HCT116 (cell line): Measurements from ENCODE around the gene COPA. TPM values are rescaled to one million over a fixed set of nuclear protein-coding genes. Genes with fewer than 3 reads are reported as not detected.

Experiments
- ATAC-seq: fragments of 200-7000 bp; cut with Tn5 transposase; 2 replicates; pipeline ENCODE4 v1.9.1; 2020; ENCODE audit warnings: mild to moderate bottlenecking, moderate library complexity
- BruUV-seq: library from RNA; stranded (reverse); fragments of 400-500 nt; replicated peaks from 2 replicates; lab custom pipeline; 2021; lab: Mats Ljungman, UMichigan
- CTCF ChIA-PET: fragments of 300-600 bp; sonication (Branson Sonifier 250); formaldehyde crosslinking; loops from one replicate; lab custom pipeline; 2021; ENCODE audit warnings: antibody characterized with exemption; lab: Charles Lee
- POLR2A ChIA-PET: fragments of 300-600, 350-600 bp; sonication (Branson Sonifier 250); formaldehyde crosslinking; loops from one replicate; lab custom pipeline; 2021; ENCODE audit warnings: antibody characterized with exemption; lab: Charles Lee
- RAD21 ChIA-PET, 2 experiments: fragments of 300-600 bp; sonication (Branson Sonifier 250); formaldehyde crosslinking; loops; one replicate each; lab custom pipeline; 2023; ENCODE audit warnings: low total read pairs in 2 of 2; ENCODE audit not compliant: uncharacterized antibody in 2 of 2, unreplicated experiment in 2 of 2, low non-redundant PET in 1 of 2; lab: Charles Lee
- DNase-seq: peaks from one replicate; pipeline ENCODE4 v3.0.0-alpha.2; 2010; ENCODE audit warnings: low read depth, low spot score
- H2AFZ ChIP-seq: fragments of 200-600 bp; shearing (Covaris generic), sonication (generic); 2 replicates; pipeline ENCODE4 v1.6.1; 2017; ENCODE audit warnings: low read depth, mixed run types, mixed read lengths, antibody characterized with exemption, low read length; ENCODE audit not compliant: poor library complexity, severe bottlenecking
- H3K27ac ChIP-seq: 2 replicates; pipeline ENCODE4 v1.5.1; 2012; ENCODE audit warnings: low read depth, low read length
- H3K27me3 ChIP-seq: fragments of 200-600 bp; sonication (generic); 2 replicates; pipeline ENCODE4 v1.6.1; 2016; ENCODE audit warnings: mixed run types, low read length, mixed read lengths; ENCODE audit not compliant: insufficient read depth
- H3K36me3 ChIP-seq, 2 experiments: fragments of 200-500 bp in 1 of 2; fragments of 200-600 bp in 1 of 2; sonication (Bioruptor generic) in 1 of 2; sonication (generic) in 1 of 2; 2 replicates each; pipeline versions ENCODE4 v1.5.1 to v1.6.1; 2014 to 2016; ENCODE audit warnings: low read length in 2 of 2, inconsistent platforms in 1 of 2, mixed read lengths in 1 of 2, mixed run types in 1 of 2; ENCODE audit not compliant: insufficient read depth in 2 of 2, control insufficient read depth in 1 of 2
- H3K4me1 ChIP-seq, 2 experiments: fragments of 200-600 bp in 1 of 2; sonication (generic) in 1 of 2; 2 replicates each; pipeline versions ENCODE4 v1.5.1 to v1.6.1; 2012 to 2017; ENCODE audit warnings: low read length in 2 of 2, inconsistent platforms in 1 of 2, mild to moderate bottlenecking in 1 of 2, mixed read lengths in 1 of 2, mixed run types in 1 of 2, moderate library complexity in 1 of 2; ENCODE audit not compliant: insufficient read depth in 2 of 2, control insufficient read depth in 1 of 2
- H3K4me2 ChIP-seq: fragments of 200-600 bp; sonication (generic); 2 replicates; pipeline ENCODE4 v1.6.1; 2017; ENCODE audit warnings: mixed run types, low read length, mixed read lengths
- H3K4me3 ChIP-seq, 2 experiments: fragments of 200-600 bp in 1 of 2; sonication (generic) in 1 of 2; replicated peaks in 1 of 2; 2 replicates each; pipeline ENCODE4 v1.5.1; 2011 to 2016; ENCODE audit warnings: low read length in 2 of 2, control low read depth in 1 of 2, low read depth in 1 of 2, mild to moderate bottlenecking in 1 of 2, mixed read lengths in 1 of 2, mixed run types in 1 of 2
- H3K79me2 ChIP-seq: fragments of 200-600 bp; sonication (generic); 2 replicates; pipeline ENCODE4 v1.6.1; 2017; ENCODE audit warnings: mild to moderate bottlenecking, mixed run types, low read length, moderate library complexity, mixed read lengths; ENCODE audit not compliant: insufficient read depth
- H3K9ac ChIP-seq: fragments of 200-600 bp; sonication (generic); 2 replicates; pipeline ENCODE4 v1.6.1; 2016; ENCODE audit warnings: low read length, mixed read lengths
- H3K9me2 ChIP-seq: fragments of 200-600 bp; sonication (generic), shearing (Covaris generic); 2 replicates; pipeline ENCODE4 v1.6.1; 2017; ENCODE audit warnings: mixed run types, mild to moderate bottlenecking, moderate library complexity; ENCODE audit not compliant: insufficient read depth
- H3K9me3 ChIP-seq, 2 experiments: fragments of 200-500 bp in 1 of 2; fragments of 200-600 bp in 1 of 2; sonication (Bioruptor generic) in 1 of 2; sonication (generic) in 1 of 2; 2 replicates each; pipeline ENCODE4 v1.6.1; 2014 to 2017; ENCODE audit warnings: low read length in 2 of 2, mixed read lengths in 2 of 2, inconsistent platforms in 1 of 2, low read depth in 1 of 2, mild to moderate bottlenecking in 1 of 2, mixed run types in 1 of 2, moderate library complexity in 1 of 2; ENCODE audit not compliant: control insufficient read depth in 1 of 2, insufficient read depth in 1 of 2
- H4K20me1 ChIP-seq: fragments of 200-600 bp; sonication (generic), shearing (Covaris generic); 2 replicates; pipeline ENCODE4 v1.6.1; 2017; ENCODE audit warnings: mixed run types, mild to moderate bottlenecking, moderate library complexity; ENCODE audit not compliant: insufficient read depth
- ATF3 ChIP-seq: IDR thresholded peaks from 2 replicates; pipeline ENCODE4 v1.6.1; 2012
- SP1 ChIP-seq: IDR thresholded peaks from 2 replicates; pipeline ENCODE4 v1.6.1; 2012; ENCODE audit warnings: low read depth
- YY1 ChIP-seq: IDR thresholded peaks from 2 replicates; pipeline ENCODE4 v1.6.1; 2011; ENCODE audit warnings: low read length, low read depth, moderate library complexity, mild to moderate bottlenecking; ENCODE audit not compliant: insufficient replicate concordance; ENCODE audit errors: extremely low read depth
- ZNF274 ChIP-seq: fragments of 200-500 bp; sonication (Bioruptor generic); IDR thresholded peaks from 2 replicates; pipeline ENCODE4 v1.6.1; 2014; ENCODE audit warnings: mild to moderate bottlenecking, low read depth, low read length, inconsistent platforms
- intact Hi-C: fragments of 100-400 bp; cut with micrococcal nuclease; formaldehyde crosslinking; loops from 2 replicates; pipeline ENCODE4 v1.10.0; 2022
- total RNA-seq: library from RNA; stranded (reverse); gene quantifications from one replicate; pipeline ENCODE4 v1.2.1, GENCODE V29; 2021; ENCODE audit not compliant: unreplicated experiment

COPA gene
- total RNA-seq, 1 experiment from 2014 or later: 132 TPM

GRCh38 chr1:160277330-160277729 is 65.7 kb downstream of the COPA start:
- no peaks in the 10 kb centered on the region for H3K79me2 ChIP-seq
- ChIA-PET CTCF (no interaction called here), RAD21 (no interaction called here), POLR2A (no interaction called here)
- no peak for DNase-seq
- no peaks in the 10 kb centered on the region for H3K9me2 ChIP-seq
- intact Hi-C loops: no loop called here
- no peaks in the 10 kb centered on the region for H3K27me3 ChIP-seq
- no peak overlapping the region for H3K4me3 ChIP-seq
- H3K27ac ChIP-seq: no peak overlapping the region
- no TSS peak for BruUV-seq
- no peak overlapping the region for H3K9ac ChIP-seq
- ATAC-seq: no peak
- H2AFZ ChIP-seq: no peak overlapping the region
- no peak for TF ChIP-seq YY1
- no peak for TF ChIP-seq ZNF274
- TF ChIP-seq SP1: no peak
- H3K4me1 ChIP-seq: no peaks in the 10 kb centered on the region
- peaks cover 33 to 34% of the 10 kb centered on the region in 2 experiments for H3K36me3 ChIP-seq
- H3K9me3 ChIP-seq: no peaks in the 10 kb centered on the region
- H3K4me2 ChIP-seq: no peak overlapping the region
- H4K20me1 ChIP-seq: no peaks in the 10 kb centered on the region

DNA sequence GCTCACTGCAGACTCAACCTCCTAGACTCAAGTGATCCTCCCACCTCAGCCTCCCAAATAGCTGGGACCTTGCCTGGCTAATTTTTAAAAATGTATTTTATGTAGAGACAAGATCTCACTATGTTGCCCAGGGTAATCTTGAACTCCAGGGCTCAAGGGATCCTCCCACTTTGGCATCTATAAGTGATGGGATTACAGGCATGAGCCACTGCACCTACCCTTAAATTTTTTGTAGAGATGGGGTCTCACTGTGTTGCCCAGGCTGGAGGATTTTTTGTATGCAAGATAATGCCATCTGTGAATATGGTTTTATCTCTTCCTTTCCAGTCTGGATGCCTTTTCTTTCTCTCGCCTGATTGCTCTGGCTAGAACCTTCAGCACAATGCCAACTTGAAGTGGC is 72.0 kb downstream of the COPA start:
- H3K79me2 ChIP-seq: no peaks in the 10 kb centered on the region
- ChIA-PET CTCF (no interaction called here), RAD21 (no interaction called here), POLR2A (no interaction called here)
- no peak overlapping the region for H2AFZ ChIP-seq
- H3K36me3 ChIP-seq: 0 out of 4 replicates have a peak, but pooled peaks cover 0 to 2% of the 10 kb centered on the region in 2 experiments
- H3K27ac ChIP-seq: no peak overlapping the region
- H3K4me1 ChIP-seq: no peaks in the 10 kb centered on the region
- H3K4me3 ChIP-seq: no peak overlapping the region
- no peaks in the 10 kb centered on the region for H4K20me1 ChIP-seq
- DNase-seq: no peak
- intact Hi-C loops: no loop called here
- no peak for TF ChIP-seq ATF3
- H3K4me2 ChIP-seq: no peak overlapping the region
- no TSS peak for BruUV-seq
- no peaks in the 10 kb centered on the region for H3K9me2 ChIP-seq
- H3K27me3 ChIP-seq: no peaks in the 10 kb centered on the region
- no peak overlapping the region for H3K9ac ChIP-seq
- no peaks in the 10 kb centered on the region for H3K9me3 ChIP-seq
- ATAC-seq: no peak
